Keratinocyte (primary cell): Measurements from ENCODE around the gene LTBP3. TPM values are rescaled to one million over a fixed set of nuclear protein-coding genes. Genes with fewer than 3 reads are reported as not detected.

Experiments used
- DNase-seq: peaks from one replicate; pipeline ENCODE4 v3.0.0-alpha.2; 2011; ENCODE audit warnings: low read depth, missing footprints, low spot score
- FAIRE-seq: peaks from 2 replicates; lab custom pipeline; 2011; peaks lifted over from hg19 to GRCh38; lab: Jason Lieb, UNC
- H2AFZ ChIP-seq: 2 replicates; pipeline ENCODE4 v1.6.0; 2012; ENCODE audit warnings: low read length, control low read depth, inconsistent platforms; ENCODE audit not compliant: control insufficient read depth
- H3K27ac ChIP-seq: 2 replicates; pipeline ENCODE4 v1.5.1; 2011; ENCODE audit warnings: low read length; ENCODE audit not compliant: control insufficient read depth, insufficient read depth
- H3K27me3 ChIP-seq: 3 replicates; pipeline ENCODE4 v1.6.0; 2011; ENCODE audit warnings: low read length; ENCODE audit not compliant: control insufficient read depth, insufficient read depth; ENCODE audit errors: extremely low read depth
- H3K36me3 ChIP-seq, 2 experiments: 2 replicates in 1 of 2; 3 replicates in 1 of 2; pipeline ENCODE4 v1.5.1; 2011; ENCODE audit warnings: low read length in 2 of 2, mild to moderate bottlenecking in 1 of 2; ENCODE audit not compliant: control insufficient read depth in 2 of 2, insufficient read depth in 2 of 2; ENCODE audit errors: extremely low read depth in 1 of 2
- H3K4me1 ChIP-seq: 3 replicates; pipeline ENCODE4 v1.5.1; 2011; ENCODE audit warnings: low read length; ENCODE audit not compliant: control insufficient read depth, insufficient read depth; ENCODE audit errors: extremely low read depth
- H3K4me2 ChIP-seq: 3 replicates; pipeline ENCODE4 v1.6.0; 2011; ENCODE audit warnings: low read depth, low read length; ENCODE audit not compliant: control insufficient read depth, insufficient read depth; ENCODE audit errors: extremely low read depth
- H3K4me3 ChIP-seq, 3 experiments: fragments of 200-600 bp in 1 of 3; sonication (generic) in 1 of 3; 2 replicates in 2 of 3; 3 replicates in 1 of 3; pipeline ENCODE4 v1.5.1; 2011 to 2016; ENCODE audit warnings: low read length in 3 of 3, mild to moderate bottlenecking in 3 of 3, control low read depth in 2 of 3, inconsistent platforms in 1 of 3, low read depth in 1 of 3, mixed read lengths in 1 of 3, mixed run types in 1 of 3, moderate library complexity in 1 of 3; ENCODE audit not compliant: control insufficient read depth in 2 of 3, insufficient read depth in 2 of 3; ENCODE audit errors: extremely low read depth in 1 of 3
- H3K79me2 ChIP-seq: 2 replicates; pipeline ENCODE4 v1.6.0; 2012; ENCODE audit warnings: low read length; ENCODE audit not compliant: control insufficient read depth, insufficient read depth
- H3K9ac ChIP-seq: 3 replicates; pipeline ENCODE4 v1.6.0; 2011; ENCODE audit warnings: low read length; ENCODE audit not compliant: control insufficient read depth, insufficient read depth; ENCODE audit errors: extremely low read depth
- H3K9me1 ChIP-seq: 3 replicates; pipeline ENCODE4 v1.6.0; 2011; ENCODE audit warnings: low read length; ENCODE audit not compliant: control insufficient read depth, insufficient read depth; ENCODE audit errors: extremely low read depth
- H3K9me3 ChIP-seq: 2 replicates; pipeline ENCODE4 v1.5.1; 2012; ENCODE audit warnings: low read depth, low read length; ENCODE audit not compliant: control insufficient read depth
- H4K20me1 ChIP-seq: 3 replicates; pipeline ENCODE4 v1.6.0; 2011; ENCODE audit warnings: low read length; ENCODE audit not compliant: control insufficient read depth, insufficient read depth; ENCODE audit errors: extremely low read depth
- CTCF ChIP-seq, 3 experiments: IDR thresholded peaks in 1 of 3; conservative IDR thresholded peaks in 1 of 3; optimal IDR thresholded peaks in 1 of 3; 2 replicates in 2 of 3; 3 replicates in 1 of 3; pipeline versions ENCODE3 to v1.5.1; 2011; ENCODE audit warnings: low read length in 3 of 3, mild to moderate bottlenecking in 3 of 3, moderate library complexity in 2 of 3, control low read depth in 1 of 3, inconsistent platforms in 1 of 3; ENCODE audit not compliant: insufficient read depth in 2 of 3; ENCODE audit errors: extremely low read depth in 1 of 3
- EZH2 ChIP-seq: IDR thresholded peaks from one replicate; pipeline ENCODE4 v1.6.1; 2012; ENCODE audit warnings: inconsistent platforms, mild to moderate bottlenecking, low read length, moderate library complexity
- dilution Hi-C: fragments of 300-500 bp; cut with MboI; formaldehyde crosslinking; loops from one replicate; pipeline ENCODE4 v1.7.0; 2020; ENCODE audit warnings: low sequenced_read_pairs; ENCODE audit not compliant: extremely low pct_ligation_motif_present
- polyA plus RNA-seq, 5 experiments: library from polyadenylated mRNA; depleted of rRNA in 3 of 5; stranded (reverse) in 3 of 5; stranded (forward) in 1 of 5; unstranded in 1 of 5; fragments of >200 nt; gene quantifications; 1 replicate in 1 of 5; 2 replicates in 3 of 5; 3 replicates in 1 of 5; pipeline versions ENCODE4 v1.2.1 to v1.2.3, GENCODE V29; 2011 to 2012; ENCODE audit warnings: missing spikeins in 2 of 5, low read depth in 1 of 5, low replicate concordance in 1 of 5

The LTBP3 gene
- polyA plus RNA-seq, 1 donor (not counting 4 experiments of a cell fraction or from before 2014, with no cell fraction given) = 9.1 TPM

GRCh38 chr11:65562020-65562419 is 3.9 kb upstream of the LTBP3 start:
- H3K79me2 ChIP-seq = peaks cover 7% of the 10 kb centered on the region
- peaks cover 2% of the 10 kb centered on the region for H3K9me1 ChIP-seq
- no peak overlapping the region for H3K9ac ChIP-seq
- H3K36me3 ChIP-seq = peaks cover 0 to 2% of the 10 kb centered on the region in 2 experiments
- H3K4me1 ChIP-seq = peaks cover 47% of the 10 kb centered on the region
- no peaks in the 10 kb centered on the region for H4K20me1 ChIP-seq
- no peaks in the 10 kb centered on the region for H3K27me3 ChIP-seq
- no peak for FAIRE-seq
- H3K9me3 ChIP-seq = no peaks in the 10 kb centered on the region
- H2AFZ ChIP-seq = no peak overlapping the region
- H3K4me2 ChIP-seq = no peak overlapping the region
- no peak overlapping the region for H3K27ac ChIP-seq
- no peak overlapping the region for H3K4me3 ChIP-seq
- dilution Hi-C loops = no loop called here
- no peak for DNase-seq
- TF ChIP-seq CTCF (optimal IDR thresholded peaks at IDR 0.05 in 1 of 3, IDR thresholded peaks at IDR 0.05 in 1 of 3, conservative IDR thresholded peaks at IDR 0.05 in 1 of 3; ENCODE audit: extremely low read depth in 1 of 3, insufficient read depth in 2 of 3, low read length in 3 of 3) (no peak), EZH2 (no peak)

- FAIRE-seq (no peak), DNase-seq (no peak)
- Histone ChIP-seq H3K79me2 (no peaks in the 10 kb centered on the region), H3K36me3 (no peaks in the 10 kb centered on the region), H3K9me1 (peaks cover 2% of the 10 kb centered on the region), H3K9ac (no peak overlapping the region), H3K27ac (peak overlapping the region; percentile 29), H3K4me1 (peaks cover 50% of the 10 kb centered on the region), H4K20me1 (no peaks in the 10 kb centered on the region), H3K4me3 (no peak overlapping the region), H3K27me3 (no peaks in the 10 kb centered on the region), H3K9me3 (no peaks in the 10 kb centered on the region), H2AFZ (no peak overlapping the region), H3K4me2 (peak overlapping the region; percentile 55)
- dilution Hi-C loops = no loop called here
- no peak for TF ChIP-seq EZH2
- TF ChIP-seq CTCF (optimal IDR thresholded peaks at IDR 0.05 in 1 of 3, IDR thresholded peaks at IDR 0.05 in 1 of 3, conservative IDR thresholded peaks at IDR 0.05 in 1 of 3; ENCODE audit: extremely low read depth in 1 of 3, insufficient read depth in 2 of 3, low read length in 3 of 3) = no peak
Measured at GRCh38 chr11:65560555-65561418, 2.6 kb upstream of the LTBP3 start.
